ENCODE results near the gene ARL15. TPM values are rescaled to one million over a fixed set of nuclear protein-coding genes. Genes with fewer than 3 reads are reported as not detected.
"Not testable (repeated sequence)": the region's sequence is repeated elsewhere in the genome, so short reads cannot be mapped to it uniquely, and the experiment has no call there.

ARL15 gene
- total RNA-seq, 1 donor, result 22.0 TPM

- TF ChIP-seq CTCF (IDR thresholded peaks at IDR 0.05; ENCODE audit: insufficient read depth, low read length), result peak; percentile 47
- peak; percentile 32 for DNase-seq (ENCODE audit: low read depth)
- no peak overlapping the region for H3K4me3 ChIP-seq (ENCODE audit: low read depth, low read length)
Measured at GRCh38 chr5:53991942-53992341, 318.4 kb downstream of the ARL15 start.

GRCh38 chr5:53987101-53987500 lies 323.3 kb downstream of the ARL15 start:
- no peak overlapping the region for H3K4me3 ChIP-seq (ENCODE audit: low read depth, low read length)
- no peak for TF ChIP-seq CTCF (IDR thresholded peaks at IDR 0.05; ENCODE audit: insufficient read depth, low read length)
- no peak for DNase-seq (ENCODE audit: low read depth)

- TF ChIP-seq CTCF (IDR thresholded peaks at IDR 0.05; ENCODE audit: insufficient read depth, low read length), result no peak
- no peak for DNase-seq (ENCODE audit: low read depth)
- H3K4me3 ChIP-seq (ENCODE audit: low read depth, low read length), result no peak overlapping the region
Measured at GRCh38 chr5:53985796-53986195, 324.6 kb downstream of the ARL15 start.

GRCh38 chr5:53984971-53985370 lies 325.4 kb downstream of the ARL15 start:
- no peak for DNase-seq (ENCODE audit: low read depth)
- H3K4me3 ChIP-seq (ENCODE audit: low read depth, low read length), result no peak overlapping the region
- TF ChIP-seq CTCF (IDR thresholded peaks at IDR 0.05; ENCODE audit: insufficient read depth, low read length), result no peak

GRCh38 chr5:53983568-53984460 lies 326.6 kb downstream of the ARL15 start:
- no peak overlapping the region for H3K4me3 ChIP-seq (ENCODE audit: low read depth, low read length)
- peak; percentile 16 for DNase-seq (ENCODE audit: low read depth)
- TF ChIP-seq CTCF (IDR thresholded peaks at IDR 0.05; ENCODE audit: insufficient read depth, low read length), result no peak

- not testable (repeated sequence) for H3K4me3 ChIP-seq (ENCODE audit: low read depth, low read length); DNase-seq (ENCODE audit: low read depth)
Measured at GRCh38 chr5:53982319-53982718, 328.1 kb downstream of the ARL15 start.

- DNase-seq (ENCODE audit: low read depth), result no peak
- H3K4me3 ChIP-seq (ENCODE audit: low read depth, low read length), result no peak overlapping the region
- no peak for TF ChIP-seq CTCF (IDR thresholded peaks at IDR 0.05; ENCODE audit: insufficient read depth, low read length)
Measured at GRCh38 chr5:53980061-53980460, 330.3 kb downstream of the ARL15 start.
